Measurements from ENCODE around the gene ARIH2.

Gene ARIH2

GRCh38 chr3:48918388-48919214 is at the start of gene ARIH2:
Gene ARIH2, plus strand, starts transcription at chr3:48918842. Its CDS starts 8,717 bp downstream, at chr3:48927559.
- Histone ChIP-seq H3K4me3 (ENCODE audit: low read depth in 1 of 2, low read length in 2 of 2) (peak within 1 kb of the TSS; percentile 76 to 95), H3K27ac (ENCODE audit: low read length) (peak within 1 kb of the TSS; percentile 98), H3K4me1 (ENCODE audit: control insufficient read depth in 1 of 2, insufficient read depth in 2 of 2, low read length in 2 of 2) (peaks cover 0 to 23% of the 10 kb centered on the region in 2 donors), H3K36me3 (ENCODE audit: control insufficient read depth in 1 of 2, insufficient read depth in 2 of 2, low read length in 2 of 2) (peaks cover 0 to 8% of the 10 kb centered on the region in 2 donors), H3K9me3 (ENCODE audit: control insufficient read depth in 1 of 2, low read length in 2 of 2) (no peaks in the 10 kb centered on the region), H3K27me3 (ENCODE audit: low read depth, low read length) (no peaks in the 10 kb centered on the region)

GRCh38 chr3:48877671-48878070 is 41.0 kb upstream of the ARIH2 start:
- no peaks in the 10 kb centered on the region for H3K27me3 ChIP-seq (ENCODE audit: low read depth, low read length)
- H3K9me3 ChIP-seq (ENCODE audit: control insufficient read depth in 1 of 2, low read length in 2 of 2), result no peaks in the 10 kb centered on the region
- H3K36me3 ChIP-seq (ENCODE audit: control insufficient read depth in 1 of 2, insufficient read depth in 2 of 2, low read length in 2 of 2), result peaks cover 3 to 16% of the 10 kb centered on the region in 2 donors
- no peak overlapping the region for H3K27ac ChIP-seq (ENCODE audit: low read length)
- no peak overlapping the region for H3K4me3 ChIP-seq (ENCODE audit: low read depth in 1 of 2, low read length in 2 of 2)
- H3K4me1 ChIP-seq (ENCODE audit: control insufficient read depth in 1 of 2, insufficient read depth in 2 of 2, low read length in 2 of 2), result no peaks in the 10 kb centered on the region

- Histone ChIP-seq H3K27me3 (ENCODE audit: low read depth, low read length) (no peaks in the 10 kb centered on the region), H3K27ac (ENCODE audit: low read length) (no peak overlapping the region), H3K4me1 (ENCODE audit: control insufficient read depth in 1 of 2, insufficient read depth in 2 of 2, low read length in 2 of 2) (no peaks in the 10 kb centered on the region), H3K36me3 (ENCODE audit: control insufficient read depth in 1 of 2, insufficient read depth in 2 of 2, low read length in 2 of 2) (peaks cover 3 to 20% of the 10 kb centered on the region in 2 donors), H3K9me3 (ENCODE audit: control insufficient read depth in 1 of 2, low read length in 2 of 2) (no peaks in the 10 kb centered on the region), H3K4me3 (ENCODE audit: low read depth in 1 of 2, low read length in 2 of 2) (no peak overlapping the region)
Observed at GRCh38 chr3:48879307-48879993, 39.2 kb upstream of the ARIH2 start.

GRCh38 chr3:48879994-48880377 is 38.7 kb upstream of the ARIH2 start:
- no peak overlapping the region for H3K27ac ChIP-seq (ENCODE audit: low read length)
- no peak overlapping the region for H3K4me3 ChIP-seq (ENCODE audit: low read depth in 1 of 2, low read length in 2 of 2)
- peaks cover 3 to 20% of the 10 kb centered on the region in 2 donors for H3K36me3 ChIP-seq (ENCODE audit: control insufficient read depth in 1 of 2, insufficient read depth in 2 of 2, low read length in 2 of 2)
- no peaks in the 10 kb centered on the region for H3K4me1 ChIP-seq (ENCODE audit: control insufficient read depth in 1 of 2, insufficient read depth in 2 of 2, low read length in 2 of 2)
- no peaks in the 10 kb centered on the region for H3K27me3 ChIP-seq (ENCODE audit: low read depth, low read length)
- H3K9me3 ChIP-seq (ENCODE audit: control insufficient read depth in 1 of 2, low read length in 2 of 2), result no peaks in the 10 kb centered on the region

- Histone ChIP-seq H3K27me3 (ENCODE audit: low read depth, low read length) (no peaks in the 10 kb centered on the region), H3K4me3 (ENCODE audit: low read depth in 1 of 2, low read length in 2 of 2) (no peak overlapping the region), H3K4me1 (ENCODE audit: control insufficient read depth in 1 of 2, insufficient read depth in 2 of 2, low read length in 2 of 2) (no peaks in the 10 kb centered on the region), H3K36me3 (ENCODE audit: control insufficient read depth in 1 of 2, insufficient read depth in 2 of 2, low read length in 2 of 2) (peaks cover 3 to 19% of the 10 kb centered on the region in 2 donors), H3K27ac (ENCODE audit: low read length) (no peak overlapping the region), H3K9me3 (ENCODE audit: control insufficient read depth in 1 of 2, low read length in 2 of 2) (no peaks in the 10 kb centered on the region)
Observed at GRCh38 chr3:48881006-48881405, 37.6 kb upstream of the ARIH2 start.

- Histone ChIP-seq H3K27me3 (ENCODE audit: low read depth, low read length) (no peaks in the 10 kb centered on the region), H3K27ac (ENCODE audit: low read length) (no peak overlapping the region), H3K36me3 (ENCODE audit: control insufficient read depth in 1 of 2, insufficient read depth in 2 of 2, low read length in 2 of 2) (peaks cover 4 to 19% of the 10 kb centered on the region in 2 donors), H3K9me3 (ENCODE audit: control insufficient read depth in 1 of 2, low read length in 2 of 2) (no peaks in the 10 kb centered on the region), H3K4me1 (ENCODE audit: control insufficient read depth in 1 of 2, insufficient read depth in 2 of 2, low read length in 2 of 2) (no peaks in the 10 kb centered on the region), H3K4me3 (ENCODE audit: low read depth in 1 of 2, low read length in 2 of 2) (no peak overlapping the region)
Observed at GRCh38 chr3:48881652-48882114, 37.0 kb upstream of the ARIH2 start.

- peaks cover 11 to 13% of the 10 kb centered on the region in 2 donors for H3K36me3 ChIP-seq (ENCODE audit: control insufficient read depth in 1 of 2, insufficient read depth in 2 of 2, low read length in 2 of 2)
- no peak overlapping the region for H3K27ac ChIP-seq (ENCODE audit: low read length)
- no peaks in the 10 kb centered on the region for H3K27me3 ChIP-seq (ENCODE audit: low read depth, low read length)
- no peaks in the 10 kb centered on the region for H3K9me3 ChIP-seq (ENCODE audit: control insufficient read depth in 1 of 2, low read length in 2 of 2)
- H3K4me3 ChIP-seq (ENCODE audit: low read depth in 1 of 2, low read length in 2 of 2), result no peak overlapping the region
- H3K4me1 ChIP-seq (ENCODE audit: control insufficient read depth in 1 of 2, insufficient read depth in 2 of 2, low read length in 2 of 2), result no peaks in the 10 kb centered on the region
Observed at GRCh38 chr3:48885753-48886152, 32.9 kb upstream of the ARIH2 start.

GRCh38 chr3:48891606-48892005 is 27.0 kb upstream of the ARIH2 start:
- Histone ChIP-seq H3K36me3 (ENCODE audit: control insufficient read depth in 1 of 2, insufficient read depth in 2 of 2, low read length in 2 of 2) (peaks cover 8 to 11% of the 10 kb centered on the region in 2 donors), H3K4me1 (ENCODE audit: control insufficient read depth in 1 of 2, insufficient read depth in 2 of 2, low read length in 2 of 2) (peaks cover 0 to 2% of the 10 kb centered on the region in 2 donors), H3K9me3 (ENCODE audit: control insufficient read depth in 1 of 2, low read length in 2 of 2) (no peaks in the 10 kb centered on the region), H3K4me3 (ENCODE audit: low read depth in 1 of 2, low read length in 2 of 2) (no peak overlapping the region), H3K27ac (ENCODE audit: low read length) (no peak overlapping the region), H3K27me3 (ENCODE audit: low read depth, low read length) (no peaks in the 10 kb centered on the region)

- Histone ChIP-seq H3K4me3 (ENCODE audit: low read depth in 1 of 2, low read length in 2 of 2) (no peak overlapping the region), H3K27ac (ENCODE audit: low read length) (no peak overlapping the region), H3K4me1 (ENCODE audit: control insufficient read depth in 1 of 2, insufficient read depth in 2 of 2, low read length in 2 of 2) (peaks cover 12 to 22% of the 10 kb centered on the region in 2 donors), H3K27me3 (ENCODE audit: low read depth, low read length) (no peaks in the 10 kb centered on the region), H3K9me3 (ENCODE audit: control insufficient read depth in 1 of 2, low read length in 2 of 2) (no peaks in the 10 kb centered on the region), H3K36me3 (ENCODE audit: control insufficient read depth in 1 of 2, insufficient read depth in 2 of 2, low read length in 2 of 2) (peaks cover 0 to 11% of the 10 kb centered on the region in 2 donors)
Observed at GRCh38 chr3:48894516-48894915, 24.1 kb upstream of the ARIH2 start.

GRCh38 chr3:48896936-48897335 is 21.7 kb upstream of the ARIH2 start:
- peaks cover 12 to 22% of the 10 kb centered on the region in 2 donors for H3K4me1 ChIP-seq (ENCODE audit: control insufficient read depth in 1 of 2, insufficient read depth in 2 of 2, low read length in 2 of 2)
- no peaks in the 10 kb centered on the region for H3K9me3 ChIP-seq (ENCODE audit: control insufficient read depth in 1 of 2, low read length in 2 of 2)
- H3K36me3 ChIP-seq (ENCODE audit: control insufficient read depth in 1 of 2, insufficient read depth in 2 of 2, low read length in 2 of 2), result peaks cover 0 to under 1% of the 10 kb centered on the region in 2 donors
- no peaks in the 10 kb centered on the region for H3K27me3 ChIP-seq (ENCODE audit: low read depth, low read length)
- no peak overlapping the region for H3K27ac ChIP-seq (ENCODE audit: low read length)
- H3K4me3 ChIP-seq (ENCODE audit: low read depth in 1 of 2, low read length in 2 of 2), result no peak overlapping the region
